Measurements from ENCODE around the gene FILIP1L. TPM values are rescaled to one million over a fixed set of nuclear protein-coding genes. Genes with fewer than 3 reads are reported as not detected.

The FILIP1L gene
- total RNA-seq, 1 donor from 2014 or later = 1.5 TPM

DNA sequence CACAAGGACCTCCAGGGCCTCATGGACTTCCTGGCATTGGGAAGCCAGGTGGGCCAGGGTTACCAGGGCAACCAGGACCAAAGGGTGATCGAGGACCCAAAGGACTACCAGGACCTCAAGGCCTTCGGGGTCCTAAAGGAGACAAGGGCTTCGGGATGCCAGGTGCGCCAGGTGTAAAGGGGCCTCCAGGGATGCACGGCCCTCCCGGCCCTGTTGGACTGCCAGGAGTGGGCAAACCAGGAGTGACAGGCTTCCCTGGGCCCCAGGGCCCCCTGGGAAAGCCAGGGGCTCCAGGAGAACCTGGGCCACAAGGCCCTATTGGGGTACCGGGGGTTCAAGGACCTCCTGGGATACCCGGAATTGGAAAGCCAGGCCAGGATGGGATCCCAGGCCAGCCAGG is 319.8 kb downstream of the FILIP1L start:
- DNase-seq = no peak
- Mint-ChIP-seq H3K27ac (no peak overlapping the region), H3K4me1 (no peaks in the 10 kb centered on the region), H3K36me3 (ENCODE audit: low read depth) (no peaks in the 10 kb centered on the region), H3K9me3 (no peaks in the 10 kb centered on the region), H3K4me3 (no peak overlapping the region), H3K27me3 (peaks cover 5% of the 10 kb centered on the region)
- POLR2A ChIA-PET = no interaction called here
- TF ChIP-seq, protein P1, sequence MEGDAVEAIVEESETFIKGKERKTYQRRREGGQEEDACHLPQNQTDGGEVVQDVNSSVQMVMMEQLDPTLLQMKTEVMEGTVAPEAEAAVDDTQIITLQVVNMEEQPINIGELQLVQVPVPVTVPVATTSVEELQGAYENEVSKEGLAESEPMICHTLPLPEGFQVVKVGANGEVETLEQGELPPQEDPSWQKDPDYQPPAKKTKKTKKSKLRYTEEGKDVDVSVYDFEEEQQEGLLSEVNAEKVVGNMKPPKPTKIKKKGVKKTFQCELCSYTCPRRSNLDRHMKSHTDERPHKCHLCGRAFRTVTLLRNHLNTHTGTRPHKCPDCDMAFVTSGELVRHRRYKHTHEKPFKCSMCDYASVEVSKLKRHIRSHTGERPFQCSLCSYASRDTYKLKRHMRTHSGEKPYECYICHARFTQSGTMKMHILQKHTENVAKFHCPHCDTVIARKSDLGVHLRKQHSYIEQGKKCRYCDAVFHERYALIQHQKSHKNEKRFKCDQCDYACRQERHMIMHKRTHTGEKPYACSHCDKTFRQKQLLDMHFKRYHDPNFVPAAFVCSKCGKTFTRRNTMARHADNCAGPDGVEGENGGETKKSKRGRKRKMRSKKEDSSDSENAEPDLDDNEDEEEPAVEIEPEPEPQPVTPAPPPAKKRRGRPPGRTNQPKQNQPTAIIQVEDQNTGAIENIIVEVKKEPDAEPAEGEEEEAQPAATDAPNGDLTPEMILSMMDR (IDR thresholded peaks at IDR 0.05) = no peak
- CTCF ChIA-PET = no interaction called here
- no peak for ATAC-seq (ENCODE audit: low read depth)
- intact Hi-C loops (cut with micrococcal nuclease) = no loop called here

GRCh38 chr3:99789011-99789721 is 325.1 kb downstream of the FILIP1L start:
- DNase-seq (no peak), ATAC-seq (ENCODE audit: low read depth) (peak; percentile 81)
- Mint-ChIP-seq H3K27me3 (peaks cover 5% of the 10 kb centered on the region), H3K9me3 (no peaks in the 10 kb centered on the region), H3K4me1 (no peaks in the 10 kb centered on the region), H3K4me3 (no peak overlapping the region), H3K27ac (no peak overlapping the region), H3K36me3 (ENCODE audit: low read depth) (no peaks in the 10 kb centered on the region)
- TF ChIP-seq, protein P1 (IDR thresholded peaks at IDR 0.05) = peak; percentile 32
- POLR2A ChIA-PET = no interaction called here
- intact Hi-C loops (cut with micrococcal nuclease) = no loop called here
- CTCF ChIA-PET = no interaction called here

Other genes starting within 250 kb of the FILIP1L start
- 27.2 and 27.7 TPM in 2 replicates for gene TBC1D23, start 146.5 kb upstream of the FILIP1L start, total RNA-seq
- 52.0 and 55.6 TPM in 2 replicates for gene NIT2, start 220.3 kb upstream of the FILIP1L start, total RNA-seq